DMS 273 treated with DMSO at 0.1 percent for 48 hours (cell line): Measurements from ENCODE around the gene SLC11A1.

Source experiments
- DNase-seq: peaks from one replicate; lab custom pipeline; 2025; lab: John Stamatoyannopoulos, UW

Gene SLC11A1

DNA sequence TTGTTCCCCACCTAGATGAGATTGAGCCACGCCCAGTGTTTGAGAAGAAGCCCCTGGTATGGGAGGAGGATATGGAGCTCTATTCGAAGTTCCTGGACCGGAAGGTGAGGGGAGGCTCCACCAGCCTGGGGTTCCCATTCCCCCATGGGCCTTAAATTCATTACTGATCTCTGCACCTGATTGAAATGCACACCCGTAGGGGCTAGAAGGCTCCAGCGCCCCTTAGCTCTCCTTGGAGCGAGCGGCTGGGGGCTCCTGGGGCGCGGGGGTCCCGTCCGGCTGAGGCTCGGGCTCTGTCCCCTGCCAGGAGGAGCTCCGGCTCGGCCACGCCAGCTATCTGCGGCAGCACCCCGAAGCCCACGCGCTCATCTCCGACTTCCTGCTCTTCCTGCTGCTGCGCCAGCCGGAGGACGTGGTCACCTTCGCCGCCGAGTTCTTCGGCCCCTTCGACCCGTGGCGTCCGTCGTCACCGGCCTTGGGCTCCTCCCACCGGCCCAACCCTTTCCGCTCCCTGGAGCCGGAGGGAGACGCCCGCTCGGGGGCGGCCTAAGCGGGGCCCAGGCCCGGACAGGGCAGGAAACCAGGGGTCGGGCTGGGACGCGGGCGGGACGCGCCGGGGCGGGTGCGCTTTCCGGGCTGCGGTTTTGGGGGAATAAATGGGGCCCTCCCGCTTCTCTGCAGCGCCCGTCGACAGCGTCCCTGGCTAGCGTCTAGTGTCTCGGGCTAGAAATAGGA, 14.5 kb upstream of the SLC11A1 start:
- no peak for DNase-seq

GRCh38 chr2:218368150-218368528, 13.9 kb upstream of the SLC11A1 start:
- DNase-seq = no peak

GRCh38 chr2:218368621-218369153, 13.4 kb upstream of the SLC11A1 start:
- no peak for DNase-seq

DNA sequence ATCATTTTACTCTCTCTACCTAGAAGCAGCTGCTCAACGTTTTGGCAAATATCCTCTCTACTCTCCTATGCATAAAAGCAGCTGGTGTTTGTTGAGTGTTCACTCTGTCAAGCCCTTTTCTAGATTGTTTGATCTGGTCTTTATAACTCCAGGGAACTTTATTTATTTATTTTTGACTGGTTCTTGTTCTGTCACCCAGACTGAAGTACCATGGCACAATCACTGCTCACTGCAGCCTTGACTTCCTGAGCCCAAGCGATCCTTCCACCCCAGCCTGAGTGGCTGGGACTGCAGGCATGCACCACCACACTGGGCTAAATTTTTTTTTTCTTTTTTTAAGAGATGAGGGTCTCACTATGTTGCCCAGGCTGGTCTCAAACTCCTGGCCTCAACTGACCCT, 12.7 kb upstream of the SLC11A1 start:
- no peak for DNase-seq

DNA sequence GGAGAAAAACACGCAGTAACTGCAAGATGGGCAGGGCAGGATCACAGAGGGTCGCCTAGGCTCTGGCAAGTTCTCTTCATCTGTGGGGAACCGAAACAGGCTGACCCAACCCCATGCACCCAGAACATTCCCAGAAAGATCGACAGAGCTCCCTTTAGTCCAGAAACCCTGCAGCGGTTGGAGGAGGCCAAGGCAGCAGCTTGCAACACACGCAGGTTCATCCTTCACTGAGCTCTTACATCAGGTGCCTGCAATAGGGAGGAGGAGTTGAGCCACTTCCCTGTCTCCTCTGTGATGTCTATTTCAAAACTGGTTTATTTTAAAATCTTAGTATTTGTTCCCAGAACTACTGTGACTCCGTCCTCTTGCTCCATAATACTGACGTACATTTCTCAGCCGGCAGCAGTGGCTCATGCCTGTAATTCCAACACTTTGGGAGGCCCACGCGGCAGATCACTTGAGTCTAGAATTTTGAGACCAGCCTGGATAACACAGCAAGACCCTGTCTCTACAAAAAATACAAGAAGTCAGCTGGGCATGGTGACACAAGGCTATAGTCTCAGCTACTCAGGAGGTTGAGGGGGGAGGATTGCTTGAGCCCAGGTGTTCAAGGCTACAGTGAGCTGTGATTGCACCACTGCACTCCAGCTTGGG, 11.5 kb upstream of the SLC11A1 start:
- no peak for DNase-seq

DNA sequence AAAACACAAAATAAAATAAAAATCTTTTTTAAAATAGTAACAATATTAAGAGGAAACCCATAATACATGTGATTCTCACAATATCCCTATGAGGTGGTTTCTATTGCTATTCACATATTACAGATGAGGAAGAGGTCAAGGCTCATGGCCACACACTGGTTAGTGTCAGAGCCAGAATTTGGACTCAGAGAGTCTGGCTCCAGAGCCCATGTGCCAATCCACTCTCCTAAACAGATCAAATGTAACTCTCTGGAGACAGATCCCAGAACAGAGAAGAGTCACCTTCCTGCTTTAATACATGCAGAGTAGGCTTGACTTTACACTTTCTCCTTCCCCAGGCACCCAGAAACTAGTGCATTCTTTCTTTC, 10.1 kb upstream of the SLC11A1 start:
- no peak for DNase-seq

- DNase-seq = no peak
Measured at GRCh38 chr2:218374795-218375194, 7.3 kb upstream of the SLC11A1 start.

DNA sequence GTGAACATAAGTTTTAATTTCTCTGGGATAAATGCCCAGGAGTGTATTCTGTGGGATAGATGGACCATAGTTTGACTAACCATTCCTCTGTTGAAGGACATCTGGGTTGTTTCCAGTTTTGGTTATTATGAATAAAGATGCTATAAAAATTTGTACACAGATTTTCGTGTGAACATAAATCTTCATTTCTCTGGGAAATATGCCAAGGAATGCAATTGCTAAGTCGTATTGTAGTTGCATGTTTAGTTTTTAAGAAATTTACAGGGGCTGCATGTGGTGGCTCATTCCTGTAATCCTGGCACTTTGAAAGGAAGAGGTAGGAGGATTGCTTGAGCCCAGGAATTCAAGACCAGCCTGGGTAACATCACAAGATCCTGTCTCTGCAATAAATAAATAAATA, 6.9 kb upstream of the SLC11A1 start:
- no peak for DNase-seq

- no peak for DNase-seq
Measured at GRCh38 chr2:218378053-218378452, 4.0 kb upstream of the SLC11A1 start.

DNA sequence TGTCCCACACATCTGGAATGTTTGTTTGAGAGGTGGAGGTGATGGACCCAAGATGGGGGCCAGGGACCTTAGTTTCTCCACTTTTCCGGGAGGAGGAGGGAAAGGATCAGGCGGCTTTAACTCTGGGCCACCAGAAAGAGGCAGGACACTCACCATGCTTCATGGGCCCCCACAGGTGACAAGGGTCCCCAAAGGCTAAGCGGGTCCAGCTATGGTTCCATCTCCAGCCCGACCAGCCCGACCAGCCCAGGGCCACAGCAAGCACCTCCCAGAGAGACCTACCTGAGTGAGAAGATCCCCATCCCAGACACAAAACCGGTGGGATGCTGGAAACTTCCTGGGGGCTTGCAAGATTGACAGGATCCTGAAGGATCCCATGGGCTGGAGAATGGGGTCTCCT, 712 bp downstream of the SLC11A1 start:
- DNase-seq = no peak

DNA sequence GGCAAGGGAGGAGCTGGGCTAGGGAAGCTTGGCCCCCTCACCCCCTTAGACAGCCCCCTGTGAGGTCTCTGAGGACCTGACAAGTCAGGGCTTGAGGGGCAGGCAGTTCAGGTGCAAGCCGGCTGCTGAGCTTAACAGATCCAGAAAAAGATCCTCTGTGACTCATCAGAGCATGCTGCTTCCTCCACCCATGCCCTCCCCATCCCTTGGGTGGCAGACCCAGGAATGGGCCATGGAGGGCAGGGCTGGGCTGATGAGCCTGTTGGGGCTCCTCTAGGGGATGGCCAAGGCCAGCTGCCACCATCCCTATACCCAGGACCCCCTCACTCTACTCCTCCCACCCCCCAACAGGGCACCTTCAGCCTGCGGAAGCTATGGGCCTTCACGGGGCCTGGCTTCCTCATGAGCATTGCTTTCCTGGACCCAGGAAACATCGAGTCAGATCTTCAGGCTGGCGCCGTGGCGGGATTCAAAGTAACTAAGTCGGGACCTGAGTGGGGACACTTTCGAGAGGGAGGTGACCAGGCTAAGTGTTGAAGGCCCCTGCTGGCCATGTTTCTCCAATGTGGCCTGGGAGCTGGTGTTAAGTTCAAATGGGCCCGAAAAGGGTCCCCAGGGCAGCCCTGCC, 1.9 kb downstream of the SLC11A1 start:
- DNase-seq = no peak

GRCh38 chr2:218384975-218385374, 2.9 kb downstream of the SLC11A1 start:
- no peak for DNase-seq

DNA sequence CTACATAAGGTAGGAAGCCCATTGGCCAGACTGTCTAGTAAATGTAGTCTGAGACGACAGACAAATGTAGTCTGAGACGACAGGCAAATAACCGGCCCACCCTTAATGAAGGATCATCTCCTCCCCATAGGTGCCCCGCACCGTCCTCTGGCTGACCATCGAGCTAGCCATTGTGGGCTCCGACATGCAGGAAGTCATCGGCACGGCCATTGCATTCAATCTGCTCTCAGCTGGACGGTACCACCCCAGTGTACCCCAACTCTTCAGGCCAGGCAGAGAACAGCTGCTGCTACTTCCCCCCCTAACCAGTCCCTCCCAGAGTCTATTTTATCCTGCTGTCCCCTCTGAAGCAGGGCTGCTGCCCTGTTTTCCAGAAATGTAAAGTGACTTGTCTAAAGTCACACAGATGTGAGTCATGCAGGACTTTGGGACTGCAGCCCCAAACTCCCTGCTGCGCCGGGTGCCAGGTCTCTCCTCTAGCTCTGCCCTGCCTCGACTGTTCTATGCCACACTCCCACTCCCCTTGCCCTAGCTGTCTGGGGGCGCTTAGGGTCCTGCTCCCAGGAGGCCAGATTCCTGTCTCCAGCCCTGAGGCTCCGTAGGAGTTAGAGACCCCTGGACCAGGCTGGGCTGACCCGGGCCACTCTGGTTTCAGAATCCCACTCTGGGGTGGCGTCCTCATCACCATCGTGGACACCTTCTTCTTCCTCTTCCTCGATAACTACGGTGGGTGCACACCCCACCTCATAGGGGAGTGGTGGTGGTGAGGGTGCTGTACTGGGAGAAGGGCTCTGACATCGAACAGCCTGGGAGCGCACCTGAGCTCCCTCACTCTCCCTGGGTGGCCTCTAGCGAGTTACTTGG, 4.7 kb downstream of the SLC11A1 start:
- no peak for DNase-seq

DNA sequence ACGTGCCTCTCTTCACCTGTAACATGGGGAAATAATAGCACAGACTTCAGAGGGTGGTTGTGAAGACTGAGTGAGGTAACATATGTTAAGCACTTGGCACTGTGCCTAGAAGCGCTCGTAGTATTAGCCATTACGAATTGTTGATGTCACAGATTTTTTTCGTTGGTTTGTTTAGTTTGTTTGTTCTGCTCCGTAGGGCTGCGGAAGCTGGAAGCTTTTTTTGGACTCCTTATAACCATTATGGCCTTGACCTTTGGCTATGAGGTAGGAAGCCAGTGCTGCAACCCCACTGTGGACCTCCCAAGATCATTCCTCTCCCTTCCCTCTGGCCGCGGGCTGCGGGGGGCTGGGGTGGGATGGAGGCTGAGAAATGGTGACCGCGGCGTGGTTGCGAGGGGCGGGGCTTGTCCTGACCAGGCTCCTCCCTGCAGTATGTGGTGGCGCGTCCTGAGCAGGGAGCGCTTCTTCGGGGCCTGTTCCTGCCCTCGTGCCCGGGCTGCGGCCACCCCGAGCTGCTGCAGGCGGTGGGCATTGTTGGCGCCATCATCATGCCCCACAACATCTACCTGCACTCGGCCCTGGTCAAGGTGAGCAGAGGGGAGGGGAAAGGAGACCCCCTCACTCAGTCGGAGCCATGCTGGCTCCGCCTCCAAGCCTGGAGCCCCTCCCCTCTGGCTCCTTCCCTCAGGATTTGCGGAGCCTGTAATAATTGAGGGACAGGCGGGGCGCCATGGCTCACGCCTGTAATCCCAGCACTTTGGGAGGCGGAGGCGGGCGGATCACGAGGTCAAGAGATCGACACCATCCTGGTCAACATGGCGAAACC, 5.5 kb downstream of the SLC11A1 start:
- peak; percentile 15 for DNase-seq

- no peak for DNase-seq
Measured at GRCh38 chr2:218389333-218390150, 7.5 kb downstream of the SLC11A1 start.

DNA sequence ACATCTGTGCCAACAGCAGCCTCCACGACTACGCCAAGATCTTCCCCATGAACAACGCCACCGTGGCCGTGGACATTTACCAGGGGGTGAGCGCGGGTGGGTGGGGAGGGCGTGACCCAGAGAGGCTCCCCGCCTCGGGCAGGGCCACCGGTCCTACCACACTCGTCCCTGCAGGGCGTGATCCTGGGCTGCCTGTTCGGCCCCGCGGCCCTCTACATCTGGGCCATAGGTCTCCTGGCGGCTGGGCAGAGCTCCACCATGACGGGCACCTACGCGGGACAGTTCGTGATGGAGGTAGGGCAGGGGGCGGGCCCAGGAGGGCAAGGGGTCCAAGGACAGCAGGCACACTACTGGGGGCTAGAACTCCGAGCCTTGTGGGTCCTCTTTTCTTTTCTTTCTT, 9.1 kb downstream of the SLC11A1 start:
- DNase-seq = no peak

DNA sequence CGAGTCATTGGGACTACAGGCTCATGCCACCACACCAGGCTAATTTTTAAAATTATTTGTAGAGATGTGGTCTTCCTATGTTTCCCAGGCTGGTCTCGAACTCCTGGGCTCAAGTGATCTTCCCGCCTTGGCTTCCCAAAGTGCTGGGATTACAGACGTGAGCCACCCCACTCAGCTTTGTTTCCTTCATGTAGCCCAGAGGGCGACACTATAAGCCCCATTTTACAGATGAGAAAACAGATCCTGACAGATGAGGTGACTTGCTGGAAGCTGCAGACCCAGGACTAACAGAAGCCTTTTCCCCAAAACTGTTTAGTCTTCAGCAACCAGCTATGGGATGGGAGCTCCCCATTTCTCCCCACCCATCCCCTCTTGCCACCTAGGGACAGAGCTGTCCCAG, 10.4 kb downstream of the SLC11A1 start:
- DNase-seq = no peak

- no peak for DNase-seq
Measured at GRCh38 chr2:218392891-218393462, 10.9 kb downstream of the SLC11A1 start.

GRCh38 chr2:218393750-218394290, 11.7 kb downstream of the SLC11A1 start:
- no peak for DNase-seq
